Smooth muscle cell of bladder (primary cell): Measurements from ENCODE around the gene SLC29A3. TPM values are rescaled to one million over a fixed set of nuclear protein-coding genes. Genes with fewer than 3 reads are reported as not detected.

Experiments
- total RNA-seq: library from RNA; depleted of rRNA; stranded (reverse); fragments of >200 nt; gene quantifications from 2 replicates; pipeline ENCODE4 v1.2.3, GENCODE V29; 2014

Gene SLC29A3
- total RNA-seq: 1.1 and 1.5 TPM in 2 replicates

DNA sequence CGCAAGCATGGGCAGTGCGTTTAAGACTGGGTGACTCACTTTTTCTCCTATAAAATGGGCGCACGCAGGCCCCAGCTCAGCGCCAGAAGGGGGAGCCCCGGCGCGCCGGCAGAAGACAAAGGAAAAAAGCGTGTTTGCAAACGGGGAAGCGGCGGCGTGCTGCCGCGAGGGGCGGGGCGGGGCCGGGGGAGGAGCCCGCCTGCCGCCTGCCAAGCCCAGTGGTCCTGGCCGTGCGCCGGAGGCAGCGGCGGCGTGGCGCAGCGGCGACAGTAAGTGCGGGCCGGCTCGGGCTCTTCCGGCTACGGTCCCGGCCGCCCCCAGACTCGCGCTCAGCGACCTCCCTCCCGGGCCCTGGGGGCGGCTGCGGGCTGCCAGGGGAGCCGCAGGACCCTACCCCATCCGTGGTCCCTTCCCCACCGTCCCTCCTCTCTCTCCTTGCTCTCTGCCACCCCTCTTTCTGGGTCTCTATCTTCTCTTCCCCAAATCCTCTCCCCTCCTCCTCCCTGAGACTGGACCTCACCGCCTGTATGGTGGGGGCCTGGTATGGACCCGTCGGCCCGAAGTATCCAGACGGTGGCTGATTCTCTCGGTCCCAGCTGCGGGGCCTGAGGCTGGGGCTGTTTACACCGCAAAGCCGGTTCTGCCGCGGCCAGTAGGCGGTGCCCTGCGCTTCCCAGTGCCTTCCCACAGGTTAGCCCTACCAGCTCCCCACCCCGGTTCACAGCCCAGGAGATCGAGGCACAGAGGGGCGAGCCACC, at the start of gene SLC29A3:
SLC29A3 (plus strand) TSS at position 218 of the 758 bp plus-strand sequence; CDS start at position 269, 51 bp downstream.

GRCh38 chr10:71396711-71397295, 77.7 kb downstream of the SLC29A3 start, which contains the start of gene CDH23:
Gene CDH23, plus strand, starts transcription at chr10:71396920. Its CDS starts 42,912 bp downstream, at chr10:71439832.

Other genes with a start within 250 kb of the SLC29A3 start
- 22.0 and 24.2 TPM in 2 replicates for gene UNC5B, start 106.7 kb upstream of the SLC29A3 start, total RNA-seq
- gene CDH23, start 77.7 kb downstream of the SLC29A3 start, total RNA-seq: 0.14 and 0.18 TPM in 2 replicates